WTC11 (cell line): ENCODE results near the gene RIC3. TPM values are rescaled to one million over a fixed set of nuclear protein-coding genes. Genes with fewer than 3 reads are reported as not detected.

Experiments used
- ATAC-seq: fragments of 200-7000 bp; cut with Tn5 transposase; 2 replicates; pipeline ENCODE4 v1.10.0; 2021; ENCODE audit warnings: mild to moderate bottlenecking, moderate library complexity
- CTCF ChIA-PET: fragments of 300-600 bp; sonication (Branson Sonifier 250); formaldehyde crosslinking; loops from one replicate; lab custom pipeline; 2021; ENCODE audit warnings: antibody characterized with exemption; lab: Charles Lee
- POLR2A ChIA-PET: fragments of 350-600 bp; sonication (Branson Sonifier 250); formaldehyde crosslinking; loops from one replicate; lab custom pipeline; 2021; ENCODE audit warnings: antibody characterized with exemption; lab: Charles Lee
- DNase-seq: peaks from one replicate; pipeline ENCODE4 v3.0.0; 2021; ENCODE audit warnings: low spot score
- H3K27ac Mint-ChIP-seq: 2 replicates; pipeline ENCODE4 v1.8.0; 2021; ENCODE audit warnings: mixed read lengths
- H3K27me3 Mint-ChIP-seq: 2 replicates; pipeline ENCODE4 v1.8.0; 2021; ENCODE audit warnings: low read depth, mild to moderate bottlenecking, moderate library complexity, mixed read lengths
- H3K36me3 Mint-ChIP-seq: 2 replicates; pipeline ENCODE4 v1.8.0; 2021; ENCODE audit warnings: mixed read lengths
- H3K4me1 Mint-ChIP-seq: 2 replicates; pipeline ENCODE4 v1.8.0; 2022; ENCODE audit warnings: mixed read lengths
- H3K4me3 Mint-ChIP-seq: 2 replicates; pipeline ENCODE4 v1.8.0; 2021; ENCODE audit warnings: mild to moderate bottlenecking, moderate library complexity, mixed read lengths
- H3K9me3 Mint-ChIP-seq: 2 replicates; pipeline ENCODE4 v1.8.0; 2021; ENCODE audit warnings: mixed read lengths
- EMX1 ChIP-seq: fragments of 250-450 bp; sonication (Bioruptor Pico); IDR thresholded peaks from 2 replicates; pipeline ENCODE4 v1.8.0; 2021; ENCODE audit warnings: mild to moderate bottlenecking
- FOXJ3 ChIP-seq: sonication (generic); formaldehyde crosslinking; IDR thresholded peaks from 2 replicates; pipeline ENCODE4 v1.9.0; 2021; ENCODE audit warnings: missing genetic modification reagents, mild to moderate bottlenecking, borderline replicate concordance
- GTF2I ChIP-seq: fragments of 250-450 bp; sonication (Bioruptor Pico); conservative IDR thresholded peaks from 2 replicates; pipeline ENCODE4 v1.4.0; 2021; ENCODE audit warnings: mild to moderate bottlenecking
- IRF2 ChIP-seq: sonication (generic); formaldehyde crosslinking; IDR thresholded peaks from 2 replicates; pipeline ENCODE4 v1.8.0; 2022; ENCODE audit warnings: low read depth, missing genetic modification reagents, borderline replicate concordance
- MXD4 ChIP-seq: fragments of 250-450 bp; sonication (Bioruptor Pico); IDR thresholded peaks from 2 replicates; pipeline ENCODE4 v1.8.0; 2021; ENCODE audit warnings: mild to moderate bottlenecking, moderate library complexity, borderline replicate concordance
- NFYB ChIP-seq: sonication (generic); formaldehyde crosslinking; conservative IDR thresholded peaks from 2 replicates; pipeline ENCODE4 v1.8.0; 2022; ENCODE audit warnings: low read depth, missing genetic modification reagents
- NR2C2 ChIP-seq: sonication (generic); formaldehyde crosslinking; IDR thresholded peaks from 2 replicates; pipeline ENCODE4 v1.8.0; 2022; ENCODE audit warnings: mild to moderate bottlenecking, missing genetic modification reagents
- NR3C1 ChIP-seq: sonication (generic); formaldehyde crosslinking; conservative IDR thresholded peaks from 2 replicates; pipeline ENCODE4 v1.8.1; 2023; ENCODE audit warnings: low read depth, mild to moderate bottlenecking, missing genetic modification reagents
- RELA ChIP-seq: sonication (generic); formaldehyde crosslinking; IDR thresholded peaks from 2 replicates; pipeline ENCODE4 v1.8.1; 2022; ENCODE audit warnings: missing genetic modification reagents, mild to moderate bottlenecking, borderline replicate concordance
- SOX15 ChIP-seq: fragments of 250-450 bp; sonication (Bioruptor Pico); IDR thresholded peaks from 2 replicates; pipeline ENCODE4 v1.9.0; 2021; ENCODE audit warnings: mild to moderate bottlenecking
- SP1 ChIP-seq: sonication (generic); formaldehyde crosslinking; conservative IDR thresholded peaks from 2 replicates; pipeline ENCODE4 v1.8.1; 2022; ENCODE audit warnings: missing genetic modification reagents
- ZNF138 ChIP-seq: sonication (generic); formaldehyde crosslinking; conservative IDR thresholded peaks from 2 replicates; pipeline ENCODE4 v1.8.1; 2022; ENCODE audit warnings: mild to moderate bottlenecking, moderate library complexity, missing genetic modification reagents
- total RNA-seq: library from RNA; stranded (reverse); gene quantifications from 3 replicates; pipeline ENCODE4 v1.2.3, GENCODE V29; 2021
- TF ChIP-seq, protein P1 (sequence below): fragments of 250-450 bp; sonication (Bioruptor Pico); IDR thresholded peaks from 2 replicates; pipeline ENCODE4 v2.1.2; 2022; ENCODE audit warnings: mild to moderate bottlenecking, moderate library complexity
- TF ChIP-seq, protein P2 (sequence below): sonication (generic); formaldehyde crosslinking; IDR thresholded peaks from 2 replicates; pipeline ENCODE4 v1.8.0; 2023; ENCODE audit warnings: missing genetic modification reagents
- TF ChIP-seq, protein P3 (sequence below): fragments of 250-450 bp; sonication (Bioruptor Pico); conservative IDR thresholded peaks from 2 replicates; pipeline ENCODE4 v1.9.0; 2021; ENCODE audit warnings: mild to moderate bottlenecking
- TF ChIP-seq, protein P4 (sequence below): sonication (generic); formaldehyde crosslinking; IDR thresholded peaks from 2 replicates; pipeline ENCODE4 v1.8.1; 2022; ENCODE audit warnings: low read depth, mild to moderate bottlenecking, moderate library complexity, missing genetic modification reagents, borderline replicate concordance
- TF ChIP-seq, protein P5 (sequence below): sonication (generic); formaldehyde crosslinking; IDR thresholded peaks from 2 replicates; pipeline ENCODE4 v1.8.1; 2022; ENCODE audit warnings: missing genetic modification reagents, borderline replicate concordance
- TF ChIP-seq, protein P6 (sequence below): sonication (generic); formaldehyde crosslinking; IDR thresholded peaks from 2 replicates; pipeline ENCODE4 v1.8.1; 2023; ENCODE audit warnings: mild to moderate bottlenecking, missing genetic modification reagents, moderate library complexity
- TF ChIP-seq, protein P7 (sequence below): fragments of 250-450 bp; sonication (Bioruptor Pico); IDR thresholded peaks from 2 replicates; pipeline ENCODE4 v1.9.0; 2021; ENCODE audit warnings: mild to moderate bottlenecking
- TF ChIP-seq, protein P8 (sequence below): sonication (generic); formaldehyde crosslinking; IDR thresholded peaks from 2 replicates; pipeline ENCODE4 v1.8.1; 2023; ENCODE audit warnings: mild to moderate bottlenecking, missing genetic modification reagents

Gene RIC3
- total RNA-seq, 1 experiment from 2014 or later = 15.7 TPM

DNA sequence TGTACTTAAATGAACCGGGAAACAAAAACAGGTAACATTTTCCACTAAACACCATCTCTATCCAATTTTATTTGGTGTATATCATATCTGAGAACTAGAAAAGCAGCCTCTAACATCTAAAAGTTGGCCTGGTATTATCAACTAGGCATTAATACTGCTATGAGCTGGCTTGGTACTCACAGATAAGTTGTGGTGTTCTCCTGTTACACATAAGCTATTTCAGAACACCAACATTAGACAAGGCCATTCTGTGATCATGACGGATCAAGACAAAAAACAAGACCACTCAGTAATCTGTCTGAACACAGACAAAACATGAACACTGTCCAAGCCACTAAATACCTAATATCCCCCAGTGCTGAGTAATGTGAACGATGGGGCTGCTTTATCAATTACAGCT, 11.9 kb downstream of the RIC3 start (continued):
- TF ChIP-seq, protein P1, sequence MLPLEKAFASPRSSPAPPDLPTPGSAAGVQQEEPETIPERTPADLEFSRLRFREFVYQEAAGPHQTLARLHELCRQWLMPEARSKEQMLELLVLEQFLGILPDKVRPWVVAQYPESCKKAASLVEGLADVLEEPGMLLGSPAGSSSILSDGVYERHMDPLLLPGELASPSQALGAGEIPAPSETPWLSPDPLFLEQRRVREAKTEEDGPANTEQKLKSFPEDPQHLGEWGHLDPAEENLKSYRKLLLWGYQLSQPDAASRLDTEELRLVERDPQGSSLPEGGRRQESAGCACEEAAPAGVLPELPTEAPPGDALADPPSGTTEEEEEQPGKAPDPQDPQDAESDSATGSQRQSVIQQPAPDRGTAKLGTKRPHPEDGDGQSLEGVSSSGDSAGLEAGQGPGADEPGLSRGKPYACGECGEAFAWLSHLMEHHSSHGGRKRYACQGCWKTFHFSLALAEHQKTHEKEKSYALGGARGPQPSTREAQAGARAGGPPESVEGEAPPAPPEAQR (CRISPR knock-in tag) = no peak
- TF ChIP-seq IRF2 (CRISPR knock-in tag) = no peak
- TF ChIP-seq, protein P2, sequence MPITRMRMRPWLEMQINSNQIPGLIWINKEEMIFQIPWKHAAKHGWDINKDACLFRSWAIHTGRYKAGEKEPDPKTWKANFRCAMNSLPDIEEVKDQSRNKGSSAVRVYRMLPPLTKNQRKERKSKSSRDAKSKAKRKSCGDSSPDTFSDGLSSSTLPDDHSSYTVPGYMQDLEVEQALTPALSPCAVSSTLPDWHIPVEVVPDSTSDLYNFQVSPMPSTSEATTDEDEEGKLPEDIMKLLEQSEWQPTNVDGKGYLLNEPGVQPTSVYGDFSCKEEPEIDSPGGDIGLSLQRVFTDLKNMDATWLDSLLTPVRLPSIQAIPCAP = no peak
- TF ChIP-seq, protein P3, sequence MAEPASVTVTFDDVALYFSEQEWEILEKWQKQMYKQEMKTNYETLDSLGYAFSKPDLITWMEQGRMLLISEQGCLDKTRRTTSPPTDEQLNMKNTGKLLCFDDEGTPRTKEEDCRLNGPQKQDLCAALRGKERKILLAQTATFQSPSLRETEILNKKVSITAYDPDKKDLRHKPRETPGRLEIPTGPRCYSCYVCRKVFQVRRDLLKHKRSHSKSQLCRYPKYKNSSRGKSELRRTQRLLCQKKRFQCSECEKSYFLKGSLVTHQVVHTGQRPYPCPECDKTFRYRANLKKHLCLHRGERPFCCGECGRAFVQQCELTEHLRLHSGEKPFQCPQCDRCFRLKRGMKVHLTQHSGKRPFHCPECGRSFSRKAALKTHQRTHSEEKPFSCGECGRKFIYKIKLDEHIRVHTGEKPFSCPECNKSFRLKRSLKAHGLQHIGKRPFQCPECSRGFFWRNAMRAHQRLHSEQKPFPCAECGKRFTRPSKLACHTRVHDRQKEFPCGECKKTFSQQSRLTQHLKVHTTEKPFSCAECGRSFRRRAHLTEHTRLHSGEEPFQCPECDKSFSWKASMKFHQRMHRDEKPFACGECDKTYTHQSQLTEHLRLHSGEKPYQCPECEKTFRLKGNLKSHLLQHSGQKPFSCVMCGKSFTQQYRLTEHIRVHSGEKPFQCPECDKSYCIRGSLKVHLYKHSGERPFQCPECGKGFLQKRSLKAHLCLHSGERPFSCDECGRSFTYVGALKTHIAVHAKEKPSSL (CRISPR knock-in tag) = no peak
- TF ChIP-seq NR2C2 (CRISPR knock-in tag) = no peak

DNA sequence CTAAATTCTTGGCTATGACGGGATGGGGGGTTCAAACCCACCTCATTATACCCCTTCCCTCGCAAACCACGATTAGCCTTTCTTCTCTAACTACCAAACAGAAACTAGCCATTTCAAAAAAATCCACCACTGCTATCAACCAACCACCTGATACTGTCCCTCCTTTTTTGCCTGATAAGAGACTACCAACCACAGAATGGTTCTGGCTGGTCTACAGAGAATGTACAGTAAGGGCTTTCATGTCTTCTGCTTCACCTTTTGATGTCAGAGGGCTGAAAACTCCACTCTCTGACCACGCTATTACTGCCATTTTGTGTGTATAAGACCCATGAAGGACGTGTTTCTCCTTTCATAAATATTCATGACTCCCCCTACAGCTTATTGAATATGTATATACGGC, 19.1 kb downstream of the RIC3 start:
- Mint-ChIP-seq H3K27me3 (no peaks in the 10 kb centered on the region), H3K9me3 (peaks cover 13% of the 10 kb centered on the region; the same call in 1 of the 2 replicates), H3K4me3 (no peak overlapping the region), H3K4me1 (peaks cover 34% of the 10 kb centered on the region), H3K27ac (no peak overlapping the region), H3K36me3 (peaks cover 13% of the 10 kb centered on the region)
- ChIA-PET POLR2A (no interaction called here), CTCF (no interaction called here)
- DNase-seq = no peak
- no peak for TF ChIP-seq NR3C1 (CRISPR knock-in tag)
- TF ChIP-seq, all 79 proteins: peak for 0
- ATAC-seq = no peak

DNA sequence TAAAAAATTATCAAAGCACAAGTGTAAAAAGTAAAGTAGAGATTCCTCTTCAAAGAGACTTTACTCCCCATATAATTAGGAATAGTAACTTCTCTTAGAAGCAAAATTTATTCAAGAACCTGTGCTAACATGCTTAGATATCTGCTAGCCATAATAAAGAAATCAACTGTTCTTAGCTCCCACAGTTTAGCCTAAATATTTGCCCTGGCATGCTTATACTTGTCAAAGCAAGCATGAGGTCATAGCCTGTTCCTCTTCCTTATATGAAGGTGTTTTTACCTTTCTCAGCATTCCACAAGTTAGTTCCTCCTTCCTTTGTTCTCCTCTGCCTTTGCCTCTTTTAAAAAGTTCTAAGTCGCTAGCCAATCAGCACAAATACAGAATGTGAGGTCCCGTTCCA, 30.3 kb downstream of the RIC3 start:
- DNase-seq (no peak), ATAC-seq (no peak)
- CTCF ChIA-PET = interaction anchor here (0.7 kb wide), 1 partner anchor 130 kb away, joined by 3 read pairs; no protein-coding TSS in a partner anchor
- TF ChIP-seq, protein P4, sequence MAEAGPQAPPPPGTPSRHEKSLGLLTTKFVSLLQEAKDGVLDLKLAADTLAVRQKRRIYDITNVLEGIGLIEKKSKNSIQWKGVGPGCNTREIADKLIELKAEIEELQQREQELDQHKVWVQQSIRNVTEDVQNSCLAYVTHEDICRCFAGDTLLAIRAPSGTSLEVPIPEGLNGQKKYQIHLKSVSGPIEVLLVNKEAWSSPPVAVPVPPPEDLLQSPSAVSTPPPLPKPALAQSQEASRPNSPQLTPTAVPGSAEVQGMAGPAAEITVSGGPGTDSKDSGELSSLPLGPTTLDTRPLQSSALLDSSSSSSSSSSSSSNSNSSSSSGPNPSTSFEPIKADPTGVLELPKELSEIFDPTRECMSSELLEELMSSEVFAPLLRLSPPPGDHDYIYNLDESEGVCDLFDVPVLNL (CRISPR knock-in tag) = no peak
- TF ChIP-seq, protein P5, sequence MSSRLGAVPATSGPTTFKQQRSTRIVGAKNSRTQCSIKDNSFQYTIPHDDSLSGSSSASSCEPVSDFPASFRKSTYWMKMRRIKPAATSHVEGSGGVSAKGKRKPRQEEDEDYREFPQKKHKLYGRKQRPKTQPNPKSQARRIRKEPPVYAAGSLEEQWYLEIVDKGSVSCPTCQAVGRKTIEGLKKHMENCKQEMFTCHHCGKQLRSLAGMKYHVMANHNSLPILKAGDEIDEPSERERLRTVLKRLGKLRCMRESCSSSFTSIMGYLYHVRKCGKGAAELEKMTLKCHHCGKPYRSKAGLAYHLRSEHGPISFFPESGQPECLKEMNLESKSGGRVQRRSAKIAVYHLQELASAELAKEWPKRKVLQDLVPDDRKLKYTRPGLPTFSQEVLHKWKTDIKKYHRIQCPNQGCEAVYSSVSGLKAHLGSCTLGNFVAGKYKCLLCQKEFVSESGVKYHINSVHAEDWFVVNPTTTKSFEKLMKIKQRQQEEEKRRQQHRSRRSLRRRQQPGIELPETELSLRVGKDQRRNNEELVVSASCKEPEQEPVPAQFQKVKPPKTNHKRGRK (CRISPR knock-in tag) = no peak
- TF ChIP-seq, protein P2 = no peak
- TF ChIP-seq, protein P6, sequence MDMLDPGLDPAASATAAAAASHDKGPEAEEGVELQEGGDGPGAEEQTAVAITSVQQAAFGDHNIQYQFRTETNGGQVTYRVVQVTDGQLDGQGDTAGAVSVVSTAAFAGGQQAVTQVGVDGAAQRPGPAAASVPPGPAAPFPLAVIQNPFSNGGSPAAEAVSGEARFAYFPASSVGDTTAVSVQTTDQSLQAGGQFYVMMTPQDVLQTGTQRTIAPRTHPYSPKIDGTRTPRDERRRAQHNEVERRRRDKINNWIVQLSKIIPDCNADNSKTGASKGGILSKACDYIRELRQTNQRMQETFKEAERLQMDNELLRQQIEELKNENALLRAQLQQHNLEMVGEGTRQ (CRISPR knock-in tag) = no peak
- TF ChIP-seq SOX15 (CRISPR knock-in tag) (no peak), ZNF138 (CRISPR knock-in tag) (no peak), EMX1 (CRISPR knock-in tag) (no peak), RELA (no peak), SP1 (no peak), FOXJ3 (CRISPR knock-in tag) (no peak), GTF2I (no peak), NFYB (CRISPR knock-in tag) (no peak), MXD4 (CRISPR knock-in tag) (no peak)
- TF ChIP-seq, protein P7, sequence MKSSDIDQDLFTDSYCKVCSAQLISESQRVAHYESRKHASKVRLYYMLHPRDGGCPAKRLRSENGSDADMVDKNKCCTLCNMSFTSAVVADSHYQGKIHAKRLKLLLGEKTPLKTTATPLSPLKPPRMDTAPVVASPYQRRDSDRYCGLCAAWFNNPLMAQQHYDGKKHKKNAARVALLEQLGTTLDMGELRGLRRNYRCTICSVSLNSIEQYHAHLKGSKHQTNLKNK = no peak
- TF ChIP-seq, protein P8, sequence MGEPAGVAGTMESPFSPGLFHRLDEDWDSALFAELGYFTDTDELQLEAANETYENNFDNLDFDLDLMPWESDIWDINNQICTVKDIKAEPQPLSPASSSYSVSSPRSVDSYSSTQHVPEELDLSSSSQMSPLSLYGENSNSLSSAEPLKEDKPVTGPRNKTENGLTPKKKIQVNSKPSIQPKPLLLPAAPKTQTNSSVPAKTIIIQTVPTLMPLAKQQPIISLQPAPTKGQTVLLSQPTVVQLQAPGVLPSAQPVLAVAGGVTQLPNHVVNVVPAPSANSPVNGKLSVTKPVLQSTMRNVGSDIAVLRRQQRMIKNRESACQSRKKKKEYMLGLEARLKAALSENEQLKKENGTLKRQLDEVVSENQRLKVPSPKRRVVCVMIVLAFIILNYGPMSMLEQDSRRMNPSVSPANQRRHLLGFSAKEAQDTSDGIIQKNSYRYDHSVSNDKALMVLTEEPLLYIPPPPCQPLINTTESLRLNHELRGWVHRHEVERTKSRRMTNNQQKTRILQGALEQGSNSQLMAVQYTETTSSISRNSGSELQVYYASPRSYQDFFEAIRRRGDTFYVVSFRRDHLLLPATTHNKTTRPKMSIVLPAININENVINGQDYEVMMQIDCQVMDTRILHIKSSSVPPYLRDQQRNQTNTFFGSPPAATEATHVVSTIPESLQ (CRISPR knock-in tag) = no peak
- Mint-ChIP-seq H3K36me3 (peaks cover 50% of the 10 kb centered on the region), H3K4me3 (no peak overlapping the region), H3K9me3 (peaks cover 8% of the 10 kb centered on the region), H3K4me1 (peaks cover 4% of the 10 kb centered on the region; the same call in 1 of the 2 replicates), H3K27ac (no peak overlapping the region), H3K27me3 (no peaks in the 10 kb centered on the region)
- POLR2A ChIA-PET = no interaction called here
